HFF-Myc (cell line): ENCODE data around the gene GABRR2.
"Not testable (repeated sequence)": the region's sequence is repeated elsewhere in the genome, so short reads cannot be mapped to it uniquely, and the experiment has no call there.

Experiments
- DNase-seq: peaks from one replicate; pipeline ENCODE4 v3.0.0-alpha.2; 2011; ENCODE audit warnings: low read depth; ENCODE audit errors: extremely low read depth
- H3K4me3 ChIP-seq: replicated peaks from 2 replicates; pipeline ENCODE4 v1.5.1; 2011; ENCODE audit warnings: low read depth, mild to moderate bottlenecking, control low read depth, low read length
- TF ChIP-seq, protein P1 (sequence below): IDR thresholded peaks from 2 replicates; pipeline ENCODE4 v1.5.1; 2012; ENCODE audit warnings: mild to moderate bottlenecking, low read depth, low read length, control low read depth; ENCODE audit errors: missing control alignments

GABRR2 gene

DNA sequence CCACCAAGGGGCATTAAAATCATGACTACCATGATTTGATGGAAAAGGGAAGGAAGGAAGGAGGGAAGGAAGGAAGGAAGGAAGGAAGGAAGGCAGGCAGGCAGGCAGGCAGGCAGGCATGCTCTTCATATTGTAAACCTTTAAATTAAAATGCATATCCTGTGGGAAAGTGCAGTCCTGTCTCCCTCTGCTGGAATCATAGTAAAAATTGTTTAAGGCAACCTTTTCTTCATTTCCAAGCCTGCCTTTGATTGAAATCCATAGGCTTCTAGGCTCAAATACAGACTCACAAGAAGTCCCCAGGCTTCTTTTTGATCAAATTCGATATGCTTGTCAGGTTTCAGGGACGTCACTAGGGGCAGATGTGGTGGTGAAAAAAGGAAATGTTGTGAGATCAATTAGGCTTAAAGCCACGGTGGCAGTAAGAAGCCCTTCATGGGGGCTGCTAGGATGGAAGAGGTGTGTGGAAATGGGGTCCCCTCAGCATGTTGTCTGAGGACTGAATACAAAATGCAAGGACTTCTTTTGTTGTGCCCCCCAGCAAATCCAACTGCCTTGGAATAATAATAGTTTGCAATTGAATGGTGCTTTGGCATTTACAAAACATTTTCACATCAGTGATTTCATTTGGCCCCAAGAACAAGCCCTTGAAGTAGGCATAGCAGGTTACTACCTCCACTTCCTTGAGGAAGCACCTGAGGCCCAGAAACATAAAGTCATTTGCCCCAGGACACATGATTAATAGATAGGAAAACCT, 72.3 kb downstream of the GABRR2 start:
- DNase-seq = peak; percentile 32
- no peak overlapping the region for H3K4me3 ChIP-seq
- TF ChIP-seq, protein P1, sequence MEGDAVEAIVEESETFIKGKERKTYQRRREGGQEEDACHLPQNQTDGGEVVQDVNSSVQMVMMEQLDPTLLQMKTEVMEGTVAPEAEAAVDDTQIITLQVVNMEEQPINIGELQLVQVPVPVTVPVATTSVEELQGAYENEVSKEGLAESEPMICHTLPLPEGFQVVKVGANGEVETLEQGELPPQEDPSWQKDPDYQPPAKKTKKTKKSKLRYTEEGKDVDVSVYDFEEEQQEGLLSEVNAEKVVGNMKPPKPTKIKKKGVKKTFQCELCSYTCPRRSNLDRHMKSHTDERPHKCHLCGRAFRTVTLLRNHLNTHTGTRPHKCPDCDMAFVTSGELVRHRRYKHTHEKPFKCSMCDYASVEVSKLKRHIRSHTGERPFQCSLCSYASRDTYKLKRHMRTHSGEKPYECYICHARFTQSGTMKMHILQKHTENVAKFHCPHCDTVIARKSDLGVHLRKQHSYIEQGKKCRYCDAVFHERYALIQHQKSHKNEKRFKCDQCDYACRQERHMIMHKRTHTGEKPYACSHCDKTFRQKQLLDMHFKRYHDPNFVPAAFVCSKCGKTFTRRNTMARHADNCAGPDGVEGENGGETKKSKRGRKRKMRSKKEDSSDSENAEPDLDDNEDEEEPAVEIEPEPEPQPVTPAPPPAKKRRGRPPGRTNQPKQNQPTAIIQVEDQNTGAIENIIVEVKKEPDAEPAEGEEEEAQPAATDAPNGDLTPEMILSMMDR = peak; percentile 26

GRCh38 chr6:89239338-89239737, 75.8 kb downstream of the GABRR2 start:
- no peak for DNase-seq
- H3K4me3 ChIP-seq = no peak overlapping the region
- TF ChIP-seq, protein P1 = peak; percentile 46

DNA sequence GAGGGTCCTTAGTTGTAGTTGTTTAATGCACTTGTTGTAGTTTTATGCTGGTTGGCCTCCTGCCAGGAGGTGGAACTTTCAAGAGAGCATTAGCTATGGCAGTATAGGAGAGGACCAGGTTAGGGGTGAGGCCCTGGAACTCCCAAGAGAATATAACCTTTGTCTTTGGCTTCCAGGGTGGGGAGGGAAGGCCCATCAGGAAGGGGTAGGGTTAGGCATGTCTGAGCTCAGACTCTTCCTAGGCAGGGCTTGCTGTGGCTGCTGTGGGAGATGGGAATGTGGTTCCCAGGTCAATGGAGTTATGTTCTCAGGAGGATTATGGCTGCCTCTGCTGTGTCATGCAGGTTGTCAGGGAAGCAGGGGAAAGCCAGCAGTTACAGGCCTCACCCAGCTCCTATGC, 77.9 kb downstream of the GABRR2 start:
- no peak for DNase-seq
- H3K4me3 ChIP-seq = no peak overlapping the region
- TF ChIP-seq, protein P1 = no peak

GRCh38 chr6:89233605-89234004, 81.5 kb downstream of the GABRR2 start:
- H3K4me3 ChIP-seq, DNase-seq: not testable (repeated sequence)

GRCh38 chr6:89222712-89223039, 92.4 kb downstream of the GABRR2 start:
- TF ChIP-seq, protein P1 = no peak
- no peak for DNase-seq
- H3K4me3 ChIP-seq = no peak overlapping the region

- TF ChIP-seq, protein P1 = no peak
- DNase-seq = peak; percentile 61
- H3K4me3 ChIP-seq = no peak overlapping the region
Measured at GRCh38 chr6:89221971-89222711, 93.0 kb downstream of the GABRR2 start.

DNA sequence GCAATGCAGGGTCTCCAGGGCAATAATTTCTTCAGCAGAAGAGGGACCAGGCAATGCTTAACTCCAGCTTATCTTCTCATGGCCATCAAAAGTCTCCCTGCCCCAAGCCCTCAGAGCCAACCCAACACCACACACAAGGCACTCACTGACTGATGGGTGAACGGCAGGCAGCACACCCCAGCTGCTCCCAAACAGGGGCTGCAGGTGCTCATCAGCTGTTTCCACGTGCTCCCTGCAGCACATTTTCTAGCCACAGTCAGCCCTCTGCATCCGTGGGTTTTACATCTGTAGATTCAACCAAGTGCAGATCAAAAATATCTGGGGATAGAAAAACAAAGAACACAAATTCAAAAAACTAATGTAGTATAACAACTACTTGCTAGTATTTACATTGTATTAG, 94.0 kb downstream of the GABRR2 start:
- TF ChIP-seq, protein P1 = no peak
- no peak for DNase-seq
- no peak overlapping the region for H3K4me3 ChIP-seq
